Mesothelial cell of epicardium (in vitro differentiated cells): ENCODE data around the gene SRSF4. TPM values are rescaled to one million over a fixed set of nuclear protein-coding genes. Genes with fewer than 3 reads are reported as not detected.
"Not testable (repeated sequence)": the region's sequence is repeated elsewhere in the genome, so short reads cannot be mapped to it uniquely, and the experiment has no call there.

Experiments
- DNase-seq, 2 experiments: peaks; one replicate each; pipeline ENCODE4 v3.0.0; 2021; ENCODE audit warnings: low spot score in 2 of 2; ENCODE audit not compliant: unreplicated experiment in 2 of 2
- H3K27ac Mint-ChIP-seq: 2 replicates; pipeline ENCODE4 v1.8.0; 2021; ENCODE audit warnings: mixed read lengths
- H3K27me3 Mint-ChIP-seq: 2 replicates; pipeline ENCODE4 v1.8.0; 2021; ENCODE audit warnings: low read depth, mixed read lengths
- H3K36me3 Mint-ChIP-seq: 2 replicates; pipeline ENCODE4 v1.8.0; 2021; ENCODE audit warnings: mixed read lengths
- H3K4me1 Mint-ChIP-seq: 2 replicates; pipeline ENCODE4 v1.8.0; 2021; ENCODE audit warnings: mixed read lengths
- H3K4me3 Mint-ChIP-seq: 2 replicates; pipeline ENCODE4 v1.8.0; 2021; ENCODE audit warnings: mild to moderate bottlenecking, moderate library complexity, mixed read lengths
- H3K9me3 Mint-ChIP-seq: 2 replicates; pipeline ENCODE4 v1.8.0; 2021; ENCODE audit warnings: mixed read lengths
- total RNA-seq: library from RNA; stranded (reverse); gene quantifications from 3 replicates; pipeline ENCODE4 v1.2.1, GENCODE V29; 2021
- TF ChIP-seq, protein P1 (sequence below): fragments of 200-600 bp; sonication (generic); IDR thresholded peaks from one replicate; pipeline ENCODE4 v1.5.0; 2021; ENCODE audit warnings: antibody characterized with exemption; ENCODE audit not compliant: unreplicated experiment

Gene SRSF4
- total RNA-seq, 1 donor from 2014 or later, result 105 TPM

DNA sequence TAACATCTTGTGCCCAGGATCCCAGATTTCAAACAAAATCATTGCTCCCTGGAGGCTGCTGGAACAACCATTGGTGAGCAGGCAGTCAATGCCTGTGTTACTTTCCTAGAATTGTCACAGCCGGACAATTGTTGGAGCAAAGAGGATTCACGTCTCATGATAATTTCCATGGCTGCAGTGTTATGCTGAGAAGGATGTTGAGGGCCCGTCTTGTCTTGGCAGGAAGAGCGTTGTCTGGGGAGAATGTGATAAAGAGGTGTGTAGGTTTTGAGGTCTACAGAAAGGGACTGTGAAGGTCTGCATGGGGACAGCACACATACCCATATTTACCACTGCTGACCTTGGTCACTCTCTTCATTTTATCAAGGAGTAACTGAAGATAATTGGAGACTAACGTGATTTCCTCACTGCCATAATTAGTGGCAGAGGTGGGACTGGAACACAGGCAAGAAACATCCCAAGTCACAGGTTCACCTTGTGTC lies 42.7 kb upstream of the SRSF4 start:
- TF ChIP-seq, protein P1, sequence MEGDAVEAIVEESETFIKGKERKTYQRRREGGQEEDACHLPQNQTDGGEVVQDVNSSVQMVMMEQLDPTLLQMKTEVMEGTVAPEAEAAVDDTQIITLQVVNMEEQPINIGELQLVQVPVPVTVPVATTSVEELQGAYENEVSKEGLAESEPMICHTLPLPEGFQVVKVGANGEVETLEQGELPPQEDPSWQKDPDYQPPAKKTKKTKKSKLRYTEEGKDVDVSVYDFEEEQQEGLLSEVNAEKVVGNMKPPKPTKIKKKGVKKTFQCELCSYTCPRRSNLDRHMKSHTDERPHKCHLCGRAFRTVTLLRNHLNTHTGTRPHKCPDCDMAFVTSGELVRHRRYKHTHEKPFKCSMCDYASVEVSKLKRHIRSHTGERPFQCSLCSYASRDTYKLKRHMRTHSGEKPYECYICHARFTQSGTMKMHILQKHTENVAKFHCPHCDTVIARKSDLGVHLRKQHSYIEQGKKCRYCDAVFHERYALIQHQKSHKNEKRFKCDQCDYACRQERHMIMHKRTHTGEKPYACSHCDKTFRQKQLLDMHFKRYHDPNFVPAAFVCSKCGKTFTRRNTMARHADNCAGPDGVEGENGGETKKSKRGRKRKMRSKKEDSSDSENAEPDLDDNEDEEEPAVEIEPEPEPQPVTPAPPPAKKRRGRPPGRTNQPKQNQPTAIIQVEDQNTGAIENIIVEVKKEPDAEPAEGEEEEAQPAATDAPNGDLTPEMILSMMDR, result no peak
- no peak overlapping the region for H3K27ac Mint-ChIP-seq
- peaks cover under 1% of the 10 kb centered on the region for H3K4me1 Mint-ChIP-seq

GRCh38 chr1:29223521-29223920 lies 41.8 kb upstream of the SRSF4 start:
- TF ChIP-seq, protein P1, result no peak
- peaks cover 8% of the 10 kb centered on the region for H3K36me3 Mint-ChIP-seq
- H3K4me3 Mint-ChIP-seq, result no peak overlapping the region
- H3K4me1 Mint-ChIP-seq, result no peaks in the 10 kb centered on the region
- H3K27ac Mint-ChIP-seq, result no peak overlapping the region
- no peak for DNase-seq
- no peaks in the 10 kb centered on the region for H3K27me3 Mint-ChIP-seq
- H3K9me3 Mint-ChIP-seq, result no peaks in the 10 kb centered on the region

More for the DNA sequence above, 42.7 kb upstream of the SRSF4 start:
- Mint-ChIP-seq H3K9me3 (no peaks in the 10 kb centered on the region), H3K36me3 (peaks cover 8% of the 10 kb centered on the region), H3K4me3 (no peak overlapping the region), H3K27me3 (no peaks in the 10 kb centered on the region)
- no peak for DNase-seq

DNA sequence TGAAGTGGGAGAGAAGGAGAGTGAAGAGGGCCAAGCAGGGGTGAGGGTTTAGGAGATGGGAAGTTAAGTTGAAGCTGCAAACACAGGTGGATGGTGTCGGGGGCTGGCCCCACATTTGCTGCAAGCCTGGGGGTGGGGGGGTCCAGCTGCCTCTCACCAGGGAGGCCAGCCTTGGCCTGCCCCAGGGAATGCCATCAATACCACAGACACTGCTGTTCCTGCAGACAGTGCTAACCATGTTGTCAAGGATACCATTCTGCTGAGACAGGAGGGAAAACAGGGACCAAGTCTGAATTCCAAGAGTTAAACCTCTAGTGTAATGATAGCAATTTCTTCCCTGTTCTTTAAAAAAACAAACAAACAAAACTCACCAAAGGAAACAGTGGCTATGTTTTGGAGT lies 41.0 kb upstream of the SRSF4 start:
- TF ChIP-seq, protein P1, result no peak
- Mint-ChIP-seq H3K4me1 (no peaks in the 10 kb centered on the region), H3K27me3 (no peaks in the 10 kb centered on the region), H3K27ac (no peak overlapping the region), H3K9me3 (no peaks in the 10 kb centered on the region), H3K4me3 (no peak overlapping the region), H3K36me3 (peaks cover 8% of the 10 kb centered on the region)
- no peak for DNase-seq

DNA sequence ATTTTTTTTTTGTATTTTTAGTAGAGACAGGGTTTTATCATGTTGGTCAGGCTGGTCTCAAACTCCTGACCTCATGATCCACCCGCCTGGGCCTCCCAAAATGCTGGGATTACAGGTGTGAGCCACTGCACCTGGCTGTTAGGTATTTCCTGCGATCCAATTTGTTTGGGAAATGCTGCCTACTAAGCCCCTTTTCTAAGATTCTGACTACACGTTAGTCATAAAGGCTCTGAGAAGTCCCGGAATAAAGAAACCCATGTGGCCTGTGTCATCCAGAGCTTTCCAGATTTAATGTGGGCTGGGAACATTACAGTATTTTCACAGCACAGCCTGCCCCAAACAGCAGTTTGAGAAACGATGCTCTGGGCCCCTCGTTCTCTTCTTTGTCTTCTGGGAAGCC lies 40.6 kb upstream of the SRSF4 start:
- not testable (repeated sequence) for H3K4me3 Mint-ChIP-seq, H3K9me3 Mint-ChIP-seq, H3K36me3 Mint-ChIP-seq, H3K27ac Mint-ChIP-seq, H3K27me3 Mint-ChIP-seq, DNase-seq, H3K4me1 Mint-ChIP-seq

- peaks cover 10% of the 10 kb centered on the region for H3K36me3 Mint-ChIP-seq
- H3K27me3 Mint-ChIP-seq, result no peaks in the 10 kb centered on the region
- H3K27ac Mint-ChIP-seq, result no peak overlapping the region
- H3K9me3 Mint-ChIP-seq, result no peaks in the 10 kb centered on the region
- no peak overlapping the region for H3K4me3 Mint-ChIP-seq
- TF ChIP-seq, protein P1, result no peak
- no peak for DNase-seq
- no peaks in the 10 kb centered on the region for H3K4me1 Mint-ChIP-seq
Measured at GRCh38 chr1:29221296-29221695, 39.6 kb upstream of the SRSF4 start.

GRCh38 chr1:29218223-29218622 lies 36.5 kb upstream of the SRSF4 start:
- Mint-ChIP-seq H3K4me1 (no peaks in the 10 kb centered on the region), H3K27ac (no peak overlapping the region), H3K27me3 (no peaks in the 10 kb centered on the region), H3K9me3 (no peaks in the 10 kb centered on the region), H3K4me3 (no peak overlapping the region), H3K36me3 (peaks cover 19% of the 10 kb centered on the region)
- DNase-seq, result no peak
- TF ChIP-seq, protein P1, result no peak
